Limb (tissue), 2 donors: ENCODE results near the gene CEP20.
"Not testable (repeated sequence)": the region's sequence is repeated elsewhere in the genome, so short reads cannot be mapped to it uniquely, and the experiment has no call there.

Experiments
- DNase-seq, 2 donors: peaks; one replicate each; pipeline ENCODE4 v3.0.0-alpha.2; 2016; ENCODE audit errors: extremely low spot score in 2 of 2

CEP20 gene, protein sequence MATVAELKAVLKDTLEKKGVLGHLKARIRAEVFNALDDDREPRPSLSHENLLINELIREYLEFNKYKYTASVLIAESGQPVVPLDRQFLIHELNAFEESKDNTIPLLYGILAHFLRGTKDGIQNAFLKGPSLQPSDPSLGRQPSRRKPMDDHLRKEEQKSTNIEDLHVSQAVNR

DNA sequence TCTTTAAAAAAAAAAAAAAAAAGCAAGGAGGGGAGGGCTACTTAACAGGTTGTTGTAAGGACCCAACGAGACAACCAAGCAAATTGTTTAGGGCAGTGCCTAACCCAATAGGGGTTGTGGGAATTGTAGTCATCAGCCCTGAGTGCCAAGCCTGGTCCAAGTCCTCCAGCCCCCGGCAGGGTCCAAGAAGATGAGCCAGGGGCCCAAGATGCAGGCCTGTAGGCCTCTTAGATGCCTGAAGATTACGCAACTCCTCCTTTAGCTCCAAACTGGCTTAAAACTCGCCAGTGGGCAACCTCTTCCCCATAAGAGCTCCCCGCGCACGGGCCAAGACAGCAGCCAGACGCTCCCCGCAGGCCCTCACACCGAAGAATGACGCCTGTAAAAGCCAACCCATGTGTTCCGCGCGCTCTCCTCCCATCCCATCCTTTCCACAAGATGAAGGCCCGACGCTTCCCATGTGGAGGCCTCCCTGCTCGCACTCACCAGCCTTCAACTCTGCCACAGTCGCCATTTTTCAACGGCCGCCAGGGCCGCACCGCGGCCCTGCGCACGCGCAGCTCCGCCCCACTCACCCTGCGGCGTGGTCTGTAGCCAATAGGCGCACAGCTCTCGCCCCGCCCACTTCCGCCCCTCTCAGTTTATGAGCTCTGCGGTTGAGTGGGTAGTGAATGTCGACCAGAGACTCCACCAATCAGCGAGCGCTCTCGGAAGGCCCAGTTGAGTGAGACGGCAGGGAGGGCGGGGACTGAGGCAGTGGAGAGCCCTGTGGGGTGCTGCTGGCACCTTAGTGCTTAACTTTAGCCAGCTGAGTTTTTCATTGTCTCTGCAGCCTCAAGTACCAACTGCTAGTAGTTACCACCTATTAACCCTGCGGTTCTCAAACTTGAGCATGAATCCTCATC lies at the start of gene CEP20:
CEP20 (minus strand) TSS at position 532 of the 905 bp plus-strand sequence; CDS start at position 514, 18 bp downstream.
- peak; percentile 99 for DNase-seq

DNA sequence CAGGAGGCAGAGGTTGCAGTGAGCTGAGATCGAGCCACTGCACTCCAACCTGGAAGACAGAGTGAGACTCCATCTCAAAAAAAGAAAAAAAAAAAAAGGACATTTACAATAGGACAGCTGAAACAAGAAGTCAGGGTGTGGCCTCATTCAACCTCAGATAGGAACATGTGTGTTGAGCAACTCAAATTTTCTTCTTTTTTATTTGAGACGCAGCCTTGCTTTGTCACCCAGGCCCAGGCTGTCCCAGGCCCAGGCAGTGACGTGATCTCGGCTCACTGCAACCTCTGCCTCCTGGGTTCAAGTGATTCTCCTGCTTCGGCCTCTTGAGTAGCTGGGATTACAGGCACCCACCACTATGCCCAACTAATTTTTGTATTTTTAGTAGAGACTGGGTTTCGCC lies 48.4 kb upstream of the CEP20 start:
- not testable (repeated sequence) for DNase-seq

DNA sequence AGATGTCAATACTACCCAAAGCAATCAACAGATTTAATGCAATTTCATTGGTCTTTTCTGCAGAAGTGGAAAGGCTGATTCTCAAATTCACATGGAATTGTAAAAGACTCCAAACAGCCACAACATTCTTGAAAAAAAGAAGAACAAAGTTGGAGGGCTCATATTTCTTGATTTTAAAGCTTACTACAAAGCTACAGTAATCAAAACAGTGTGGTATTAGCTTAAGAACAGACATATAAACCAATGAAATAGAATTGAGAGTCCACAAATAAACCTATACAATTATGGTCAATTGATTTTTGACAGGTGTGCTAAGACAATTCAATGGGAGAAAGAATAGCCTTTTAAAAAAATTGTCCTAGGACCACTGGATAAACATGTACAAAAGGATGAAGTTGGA lies 46.6 kb upstream of the CEP20 start:
- no peak for DNase-seq

DNA sequence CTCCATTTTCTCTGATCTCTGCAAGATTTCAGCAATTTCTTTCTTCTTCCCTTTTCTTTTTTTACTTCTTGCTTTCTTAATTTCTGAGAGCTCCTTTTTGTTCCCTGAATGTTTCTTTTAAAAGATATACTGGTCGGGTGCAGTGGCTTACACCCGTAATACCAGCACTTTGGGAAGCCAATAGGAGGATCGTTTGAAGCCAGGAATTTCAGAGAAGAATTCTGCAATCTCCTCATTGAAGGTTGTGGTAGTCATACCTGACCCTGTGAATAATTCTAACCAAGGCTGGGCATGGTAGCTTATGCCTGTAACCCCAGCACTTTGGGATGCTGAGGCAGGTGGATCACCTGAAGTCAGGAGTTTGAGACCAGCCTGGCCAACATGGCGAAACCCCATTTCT lies 45.4 kb upstream of the CEP20 start:
- no peak for DNase-seq

DNA sequence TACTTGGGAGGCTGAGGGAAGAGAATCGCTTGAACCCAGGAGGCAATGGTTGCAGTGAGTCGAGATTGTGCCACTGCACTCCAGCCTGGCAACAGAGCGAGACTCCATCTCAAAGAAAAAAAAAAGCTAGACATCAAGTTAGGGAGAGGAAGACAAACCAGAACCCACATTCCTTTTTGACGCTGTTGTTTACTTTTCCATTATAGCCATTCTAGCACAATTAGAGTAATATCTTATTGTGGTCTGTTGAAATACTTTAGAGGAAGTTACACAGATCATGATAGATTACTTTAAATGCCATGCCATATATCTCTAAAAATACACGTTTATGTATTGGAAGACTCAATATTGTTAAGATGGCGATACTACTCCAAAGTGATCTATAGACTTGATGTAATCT lies 44.5 kb upstream of the CEP20 start:
- no peak for DNase-seq

DNA sequence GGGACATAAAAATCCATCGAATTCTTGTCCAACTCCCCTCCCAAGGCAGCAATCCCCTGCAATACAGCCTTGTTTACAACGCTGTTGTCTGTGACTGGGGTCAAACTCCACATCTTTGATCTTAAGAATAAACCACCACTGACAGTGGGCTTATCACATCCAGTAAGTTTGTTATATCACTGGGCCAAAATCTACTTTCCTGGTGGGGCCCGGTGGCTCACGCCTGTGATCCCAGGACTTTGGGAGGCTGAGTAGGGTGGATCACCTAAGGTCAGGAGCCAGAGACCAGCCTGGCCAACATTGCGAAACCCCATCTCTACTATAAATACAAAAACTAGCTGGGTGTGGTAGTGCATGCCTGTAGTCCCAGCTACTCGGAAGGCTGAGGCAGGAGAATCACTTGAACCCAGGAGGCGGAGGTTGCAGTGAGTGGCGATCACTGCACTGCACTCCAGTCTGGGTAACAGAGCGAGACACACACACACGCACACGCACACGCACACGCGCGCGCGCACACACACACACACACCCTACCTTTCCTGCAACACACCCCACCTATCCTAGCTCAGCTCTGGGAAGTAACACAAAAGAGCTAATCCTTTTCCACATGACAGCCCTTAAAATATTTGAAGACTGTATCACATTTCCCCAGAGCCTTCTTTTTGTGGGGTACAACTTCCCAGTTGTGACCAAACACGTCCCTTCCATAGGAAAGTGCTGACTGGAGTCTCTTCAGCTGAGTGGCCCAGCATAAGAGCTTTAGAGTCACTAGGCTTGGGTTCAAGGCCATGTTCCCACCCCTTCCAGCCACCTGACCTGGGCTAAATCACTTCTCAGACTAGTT lies 40.1 kb upstream of the CEP20 start:
- DNase-seq, result no peak

DNA sequence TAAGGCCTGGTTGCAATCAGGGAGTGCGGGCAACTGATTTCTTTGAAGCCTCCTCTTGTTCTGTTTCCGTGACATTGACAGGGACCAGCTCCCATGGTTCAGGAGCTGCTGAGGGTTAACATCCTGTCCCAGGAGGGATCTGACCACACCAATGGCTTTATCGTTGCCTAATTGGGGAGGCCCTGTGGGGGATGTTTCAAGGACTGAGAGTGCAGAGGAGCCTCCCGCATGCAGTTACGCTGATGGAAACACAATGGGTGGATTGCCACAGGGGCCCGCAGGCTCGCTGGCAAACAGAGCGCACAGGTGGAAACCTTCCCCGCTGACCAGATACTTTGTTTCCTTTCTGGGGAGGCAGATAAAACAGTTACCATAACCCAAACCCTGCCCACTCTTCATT lies 37.2 kb upstream of the CEP20 start:
- no peak for DNase-seq

DNA sequence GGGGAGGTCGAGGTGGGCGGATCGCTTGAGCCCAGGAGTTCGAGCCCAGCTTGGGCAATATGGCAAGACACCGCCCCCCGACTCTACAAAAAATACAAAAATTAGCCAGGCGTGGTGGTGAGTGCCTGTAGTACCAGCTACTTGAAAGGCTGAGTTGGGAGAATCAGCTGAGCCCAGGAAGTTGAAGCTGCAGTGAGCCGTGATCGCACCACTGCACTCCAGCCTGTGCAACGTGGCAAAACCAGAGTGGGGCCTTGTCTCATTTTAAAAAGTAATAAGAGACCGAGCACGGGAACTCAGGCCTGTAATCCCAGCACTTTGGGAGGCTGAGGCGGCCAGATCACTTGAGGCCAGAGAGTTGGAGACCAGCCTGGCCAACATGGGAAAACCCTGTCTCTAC lies 36.6 kb upstream of the CEP20 start:
- no peak for DNase-seq

DNA sequence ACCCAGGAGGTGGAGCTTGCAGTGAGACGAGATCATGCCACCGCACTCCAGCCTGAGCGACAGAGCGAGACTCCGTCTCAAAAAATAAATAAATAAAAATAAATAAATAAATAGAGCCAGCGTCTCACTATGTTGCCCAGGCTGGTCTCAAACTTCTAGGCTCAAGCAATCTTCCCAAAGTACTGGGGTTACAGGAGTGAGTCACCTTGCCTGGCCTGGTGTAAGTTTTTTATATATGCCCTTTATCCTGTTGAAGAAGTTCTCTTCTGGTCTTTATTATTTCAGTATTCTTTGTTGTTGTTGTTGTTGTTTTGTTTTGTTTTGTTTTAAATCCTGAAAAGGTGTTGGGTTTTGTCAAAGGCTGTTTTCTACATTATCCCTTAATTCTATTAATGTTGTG lies 30.9 kb upstream of the CEP20 start:
- no peak for DNase-seq

DNA sequence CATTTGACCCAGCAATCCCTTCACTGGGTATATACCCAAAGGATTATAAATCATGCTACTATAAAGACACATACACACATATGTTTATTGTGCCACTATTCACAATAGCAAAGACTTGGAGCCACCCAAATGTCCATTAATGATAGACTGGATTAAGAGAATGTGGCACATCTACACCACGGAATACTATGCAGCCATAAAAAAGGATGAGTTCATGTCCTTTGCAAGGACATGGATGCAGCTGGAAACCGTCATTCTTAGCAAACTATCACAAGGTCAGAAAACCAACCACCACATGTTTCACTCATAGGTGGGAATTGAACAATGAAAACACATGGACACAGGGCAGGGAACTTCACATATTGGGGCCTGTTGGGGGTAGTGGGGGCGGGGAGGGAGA lies 29.9 kb upstream of the CEP20 start:
- DNase-seq, result not testable (repeated sequence)

DNA sequence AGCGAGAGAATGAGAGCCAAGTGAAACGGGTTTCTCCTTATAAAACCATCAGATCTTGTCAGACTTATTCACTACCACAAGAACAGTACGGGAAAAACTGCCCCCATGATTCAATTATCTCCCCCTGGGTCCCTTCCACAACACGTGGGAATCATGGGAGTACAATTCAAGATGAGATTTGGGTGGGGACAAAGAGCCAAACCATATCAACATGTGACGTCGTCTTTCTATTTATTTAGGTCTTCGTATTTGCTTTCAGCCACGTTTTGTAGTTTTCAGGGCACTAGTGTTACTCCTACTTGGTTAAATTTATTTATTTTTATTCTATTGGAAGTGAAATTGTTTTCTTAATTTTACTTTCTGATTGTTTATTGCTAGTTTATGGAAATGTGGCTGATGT lies 27.9 kb upstream of the CEP20 start:
- DNase-seq, result no peak

DNA sequence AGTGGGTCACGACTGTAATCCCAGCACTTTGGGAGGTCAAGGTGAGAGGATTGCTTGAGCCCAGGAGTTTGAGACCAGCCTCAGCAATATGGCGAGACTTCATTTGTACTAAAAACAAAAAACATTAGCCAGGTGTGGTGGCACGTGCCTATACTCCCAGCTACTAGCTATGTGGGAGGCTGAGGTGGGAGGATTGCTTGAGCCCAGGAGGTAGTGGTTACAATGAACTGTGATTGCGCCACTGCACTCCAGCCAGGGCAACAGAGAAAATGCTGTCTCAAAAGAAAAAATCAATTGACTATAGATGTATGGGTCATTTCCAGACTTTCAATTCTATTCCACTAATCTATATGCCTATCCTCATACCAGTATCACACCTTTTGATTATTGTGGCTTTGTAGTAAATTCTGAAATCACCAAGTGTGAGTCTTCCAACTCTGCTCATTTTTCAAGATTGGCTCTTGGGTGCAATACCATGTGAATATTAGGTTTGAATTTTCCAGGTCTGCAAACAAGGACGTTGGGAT lies 27.2 kb upstream of the CEP20 start:
- DNase-seq, result no peak

DNA sequence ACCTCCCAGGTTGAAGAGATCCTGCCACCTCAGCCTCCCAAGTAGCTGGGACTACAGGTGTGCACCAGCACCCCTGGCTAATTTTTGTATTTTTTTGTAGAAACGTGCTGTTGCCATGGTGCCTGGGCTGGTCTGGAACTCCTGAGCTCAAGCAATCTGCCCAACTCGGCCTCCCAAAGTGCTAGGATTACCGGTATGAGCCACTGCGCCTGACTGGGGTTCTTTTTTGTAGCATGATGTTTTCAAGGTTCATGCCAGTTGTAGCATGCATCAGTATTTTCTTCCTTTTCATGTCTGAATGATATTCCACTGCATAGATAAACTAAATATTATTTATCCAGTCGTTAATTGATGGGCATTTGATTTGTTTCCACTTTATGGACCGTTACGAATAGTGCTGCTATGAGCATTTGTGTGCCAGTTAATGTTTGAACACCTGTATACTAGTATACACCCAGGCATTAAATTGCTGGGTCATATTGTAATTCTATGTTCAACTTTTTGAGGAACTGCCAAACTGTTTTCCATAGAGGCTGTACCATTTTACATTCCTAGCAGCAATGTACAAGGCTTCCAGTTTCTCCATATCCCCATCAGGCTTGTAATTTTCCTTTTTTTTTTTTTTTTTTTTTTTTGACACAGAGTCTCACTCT lies 24.8 kb upstream of the CEP20 start:
- no peak for DNase-seq

DNA sequence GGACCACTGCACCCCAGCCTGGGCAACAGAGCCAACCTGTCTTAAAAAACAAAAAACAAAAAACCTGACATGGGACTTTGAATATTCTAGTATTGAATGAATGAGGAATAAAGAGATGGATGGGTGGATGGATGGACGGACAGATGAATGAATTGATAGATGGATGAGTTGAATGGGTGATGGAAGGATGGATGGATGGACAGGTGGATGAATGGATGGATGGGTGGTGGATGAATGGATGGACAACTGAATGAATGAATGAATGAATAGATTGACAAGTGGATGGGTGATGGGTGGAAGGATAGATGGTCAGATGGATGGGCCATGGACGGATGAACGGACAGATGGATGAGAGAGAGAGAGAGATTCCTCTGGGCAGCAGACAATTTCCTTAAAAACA lies 22.8 kb upstream of the CEP20 start:
- no peak for DNase-seq

DNA sequence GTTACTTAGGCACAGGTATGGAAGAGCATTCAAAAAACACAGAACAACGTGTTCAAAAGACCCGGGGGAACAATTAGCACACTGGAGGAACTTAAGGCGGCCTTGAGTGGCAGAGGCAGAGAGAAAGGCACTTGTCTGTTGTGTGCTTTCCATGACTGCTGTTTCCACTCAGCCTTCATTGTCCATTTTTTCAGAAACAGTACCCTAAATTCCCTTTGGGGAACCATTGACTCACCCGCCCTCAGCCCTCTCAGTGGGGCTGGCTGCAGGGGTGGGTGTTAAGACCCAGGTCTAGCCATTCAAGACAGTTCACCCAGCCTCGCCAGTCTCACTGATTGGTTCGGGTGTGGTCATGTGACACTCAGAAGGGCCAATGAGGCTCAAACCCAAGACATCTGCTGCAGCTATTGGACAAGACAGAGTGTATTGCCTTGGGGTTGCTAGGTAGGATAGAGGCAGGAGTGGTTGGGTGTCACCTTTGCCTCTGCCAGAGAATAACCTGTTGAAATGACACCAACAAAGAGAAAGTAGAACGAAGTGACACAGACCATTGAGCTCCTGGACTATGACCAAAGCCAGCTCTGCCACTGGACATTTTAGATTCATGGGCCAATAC lies 19.6 kb upstream of the CEP20 start:
- DNase-seq, result no peak

DNA sequence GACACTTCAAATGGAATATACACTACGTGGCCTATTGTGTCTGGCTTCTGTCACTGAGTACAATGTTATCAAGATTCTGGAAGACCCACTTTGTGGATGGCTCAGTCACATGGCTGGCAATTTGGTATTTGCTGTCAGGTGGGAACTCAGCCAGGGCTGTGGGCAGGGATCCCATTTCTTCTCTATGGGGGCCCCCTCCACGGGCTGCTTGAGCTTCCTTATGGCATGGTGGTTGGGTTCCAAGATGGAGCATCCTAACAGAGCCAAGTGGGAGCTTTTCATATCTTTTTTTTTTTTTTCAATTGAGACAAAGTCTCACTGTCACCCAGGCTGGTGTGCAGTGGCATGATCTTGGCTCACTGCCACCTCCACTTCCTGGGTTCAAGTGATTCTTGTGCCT lies 18.0 kb upstream of the CEP20 start:
- DNase-seq, result no peak

DNA sequence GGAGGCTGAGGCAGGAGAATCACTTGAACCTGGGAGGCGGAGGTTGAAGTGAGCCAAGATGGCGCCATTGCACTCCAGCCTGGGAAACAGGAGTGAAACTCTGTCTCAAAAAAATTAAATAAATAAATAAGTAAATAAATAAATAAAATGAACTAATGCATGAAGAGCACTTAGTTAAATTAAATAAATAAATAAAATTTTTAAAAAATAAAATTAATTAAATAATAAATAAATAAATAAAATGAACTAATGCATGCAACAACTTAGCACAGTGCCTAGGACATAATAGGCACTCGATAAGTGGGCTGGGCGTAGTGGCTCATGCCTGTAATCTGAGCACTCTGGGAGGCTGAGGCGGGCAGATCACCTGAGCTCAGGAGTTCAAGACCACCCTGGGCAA lies 15.6 kb upstream of the CEP20 start:
- DNase-seq, result no peak

DNA sequence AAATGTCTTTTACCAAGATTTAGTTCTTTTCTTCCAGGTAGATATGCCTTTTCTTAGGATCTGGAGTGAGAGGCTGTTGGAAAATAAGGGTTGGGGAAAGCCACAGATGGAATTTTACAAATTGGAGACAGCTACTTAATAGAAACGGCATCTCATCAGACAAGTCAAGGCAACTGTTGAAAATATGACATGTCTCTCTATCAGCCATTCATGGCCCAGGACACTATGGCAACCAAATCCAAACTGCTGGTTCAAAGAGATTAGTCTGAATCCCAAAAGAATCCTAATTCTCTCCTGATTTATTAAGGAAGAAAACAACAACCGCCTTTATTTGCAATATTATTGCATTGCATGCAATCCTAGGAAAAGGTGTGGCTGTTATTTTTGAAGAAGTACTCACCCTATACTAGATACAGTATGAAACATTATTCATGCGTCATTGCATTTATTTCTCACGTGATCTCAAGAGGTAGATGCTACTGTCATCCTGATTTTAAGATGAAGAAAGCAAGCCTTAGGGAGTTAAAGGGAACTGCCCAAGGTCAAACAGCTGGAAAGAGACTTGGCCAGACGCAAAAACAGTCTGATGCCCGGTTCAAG lies 12.6 kb upstream of the CEP20 start:
- no peak for DNase-seq

DNA sequence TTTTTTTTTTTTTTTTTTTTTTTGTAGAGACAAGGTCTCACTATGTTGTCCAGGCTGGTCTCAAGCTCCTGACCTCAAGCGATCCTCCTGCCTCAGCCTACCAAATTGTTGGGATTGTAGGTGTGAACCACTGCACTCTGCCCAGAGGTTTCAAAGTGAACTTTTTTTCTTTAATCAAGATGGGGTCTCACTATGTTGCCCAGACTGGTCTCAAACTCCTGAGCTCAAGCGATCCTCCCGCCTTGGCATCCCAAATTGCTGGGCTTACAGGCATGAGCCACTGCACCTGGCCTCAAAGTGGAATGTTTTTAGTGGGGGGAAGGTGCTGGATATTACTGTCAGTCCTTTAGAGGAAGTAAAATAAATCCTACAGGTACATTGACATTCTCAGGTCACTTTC lies 12.0 kb upstream of the CEP20 start:
- DNase-seq, result no peak

DNA sequence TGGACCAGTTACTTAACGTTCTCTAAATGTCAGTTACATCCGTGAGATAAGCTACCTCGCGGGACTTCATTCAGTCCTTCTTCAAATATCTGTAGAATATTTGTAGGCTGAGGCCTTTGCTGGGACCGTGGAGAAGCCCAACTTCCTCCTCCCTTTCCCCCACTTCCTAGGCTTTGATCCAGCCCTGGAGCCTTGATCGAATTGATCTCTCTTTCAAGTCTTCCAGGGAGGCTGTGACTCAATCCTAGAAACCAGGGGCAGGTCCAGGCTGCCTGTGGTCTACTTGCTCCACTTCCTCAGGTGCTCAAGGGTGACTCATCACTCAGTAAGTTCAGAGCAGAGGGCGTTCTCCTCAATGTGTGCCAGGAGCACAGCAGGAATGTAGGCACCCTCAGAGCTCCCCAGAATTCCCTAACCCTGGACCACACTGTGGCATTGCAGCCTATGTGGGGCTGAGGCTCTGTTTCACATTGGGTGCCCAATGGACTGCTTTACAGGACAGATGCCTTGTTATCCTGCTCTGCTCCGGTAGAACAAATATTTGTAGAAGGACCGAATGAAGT lies 11.2 kb upstream of the CEP20 start:
- DNase-seq, result no peak
